Left cardiac atrium (tissue), 4 donors: ENCODE results near the gene KCNJ9. TPM values are rescaled to one million over a fixed set of nuclear protein-coding genes. Genes with fewer than 3 reads are reported as not detected.
A peak's percentile ranks its signal among the peaks of the same experiment; 100 is the strongest.

Experiments
- ATAC-seq, 2 donors: fragments of 200-7000 bp; cut with Tn5 transposase; one replicate each; pipeline ENCODE4 v1.9.1; 2020; ENCODE audit warnings: mild to moderate bottlenecking in 2 of 2, moderate library complexity in 2 of 2
- DNase-seq: peaks from one replicate; pipeline ENCODE4 v3.0.0-alpha.2; 2020
- intact Hi-C, 2 donors: fragments of 100-400 bp; cut with DNase I; formaldehyde crosslinking; loops; one replicate each; pipeline versions ENCODE4 v1.14.1 to v1.15.1; 2022 to 2023
- total RNA-seq, 2 donors: library from RNA; stranded (reverse); fragmentation: NEBNext Ultra II Directional; extraction: Animal tissue kit (Norgen Biotek cat#: 25700); gene quantifications; one replicate each; pipeline ENCODE4 v1.2.1, GENCODE V29; 2021
- donor health status: DM: no; HTN: yes; CAD: no.
- donor health status: DM: no; HTN: yes; CAD: no; lungs with severe emphysema.
- donor health status: DM: yes; HTN: yes; CAD: no.
- donor health status: Dilated cardiomyopathy.

KCNJ9 gene
- total RNA-seq, 2 donors from 2014 or later, result 0.06 TPM; not detected in 1

GRCh38 chr1:160083968-160084770 is 2.8 kb downstream of the KCNJ9 start:
- DNase-seq (peak; percentile 61), ATAC-seq (peak; percentile 42 to 67)
- intact Hi-C loops, result loop anchor here in 1 of 2 donors (10.0 kb wide), 1 partner anchor 291 kb away; no protein-coding TSS in a partner anchor

- no peak for DNase-seq
- intact Hi-C loops, result loop anchor here (5.0 to 10.0 kb wide), 2 partner anchors 207 to 290 kb away; no protein-coding TSS in a partner anchor
- no peak for ATAC-seq
These were observed 3.5 kb downstream of the KCNJ9 start for GRCh38 chr1:160084771-160085321.

GRCh38 chr1:160085686-160086455 is 4.5 kb downstream of the KCNJ9 start:
- intact Hi-C loops, result loop anchor here (5.0 to 10.0 kb wide), 2 partner anchors 206 to 289 kb away; no protein-coding TSS in a partner anchor
- peak; percentile 83 for DNase-seq
- peak; percentile 63 to 73 for ATAC-seq

DNA sequence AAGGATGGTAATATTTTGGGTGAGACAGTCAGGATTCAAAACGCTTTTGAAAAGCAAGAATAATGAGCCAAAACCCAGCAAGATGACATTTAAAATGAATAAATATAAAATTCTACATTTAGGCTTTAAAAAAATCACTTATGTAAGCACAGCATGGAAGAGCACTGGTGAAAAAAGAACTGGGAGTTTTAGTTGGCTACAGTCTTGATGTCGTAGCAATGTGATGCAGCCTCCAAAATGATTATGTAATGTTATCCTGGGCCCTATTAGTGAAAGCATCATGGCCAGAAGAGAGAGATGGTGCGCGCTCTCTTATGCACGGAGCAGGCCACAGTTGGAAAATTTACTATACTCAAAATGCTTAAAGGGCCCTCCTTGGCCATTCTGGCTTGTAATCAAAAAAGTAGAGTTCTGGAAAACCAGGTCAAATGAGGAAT is 5.1 kb downstream of the KCNJ9 start:
- no peak for DNase-seq
- intact Hi-C loops, result loop anchor here (5.0 to 10.0 kb wide), 2 partner anchors 206 to 288 kb away; no protein-coding TSS in a partner anchor
- peak; percentile 6 to 36 for ATAC-seq

DNA sequence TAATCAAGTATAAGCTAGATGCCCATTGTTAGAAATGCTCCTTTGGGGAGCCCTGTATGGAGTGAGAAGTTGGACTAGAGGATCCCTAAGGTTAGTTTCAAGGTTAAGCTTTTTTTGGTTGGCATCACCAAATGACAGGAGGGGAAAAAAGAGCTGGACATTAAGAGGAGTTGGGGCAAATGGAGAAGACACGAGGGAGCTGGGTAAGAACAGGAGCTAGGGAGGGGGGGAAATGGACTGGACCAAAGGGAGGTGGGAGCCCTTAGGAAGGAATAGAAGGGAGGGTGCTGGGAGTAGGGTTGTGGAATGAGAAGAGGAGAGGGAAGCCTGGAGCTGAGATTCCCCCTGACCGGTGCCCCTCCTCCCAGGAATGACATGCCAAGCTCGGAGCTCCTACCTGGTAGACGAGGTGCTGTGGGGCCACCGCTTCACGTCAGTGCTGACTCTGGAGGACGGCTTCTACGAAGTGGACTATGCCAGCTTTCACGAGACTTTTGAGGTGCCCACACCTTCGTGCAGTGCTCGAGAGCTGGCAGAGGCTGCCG is 5.9 kb downstream of the KCNJ9 start:
- ATAC-seq, result no peak
- intact Hi-C loops, result loop anchor here (5.0 to 10.0 kb wide), 2 partner anchors 205 to 288 kb away; no protein-coding TSS in a partner anchor
- DNase-seq, result no peak

- ATAC-seq (no peak), DNase-seq (no peak)
- intact Hi-C loops, result loop anchor here (5.0 to 10.0 kb wide), 3 partner anchors 165 to 285 kb away; no protein-coding TSS in a partner anchor
These were observed 8.5 kb downstream of the KCNJ9 start for GRCh38 chr1:160089883-160090282.

GRCh38 chr1:160090760-160091159 is 9.4 kb downstream of the KCNJ9 start:
- ATAC-seq (no peak), DNase-seq (no peak)
- intact Hi-C loops, result loop anchor here in 1 of 2 donors (10.0 kb wide), 1 partner anchor 164 kb away; no protein-coding TSS in a partner anchor

DNA sequence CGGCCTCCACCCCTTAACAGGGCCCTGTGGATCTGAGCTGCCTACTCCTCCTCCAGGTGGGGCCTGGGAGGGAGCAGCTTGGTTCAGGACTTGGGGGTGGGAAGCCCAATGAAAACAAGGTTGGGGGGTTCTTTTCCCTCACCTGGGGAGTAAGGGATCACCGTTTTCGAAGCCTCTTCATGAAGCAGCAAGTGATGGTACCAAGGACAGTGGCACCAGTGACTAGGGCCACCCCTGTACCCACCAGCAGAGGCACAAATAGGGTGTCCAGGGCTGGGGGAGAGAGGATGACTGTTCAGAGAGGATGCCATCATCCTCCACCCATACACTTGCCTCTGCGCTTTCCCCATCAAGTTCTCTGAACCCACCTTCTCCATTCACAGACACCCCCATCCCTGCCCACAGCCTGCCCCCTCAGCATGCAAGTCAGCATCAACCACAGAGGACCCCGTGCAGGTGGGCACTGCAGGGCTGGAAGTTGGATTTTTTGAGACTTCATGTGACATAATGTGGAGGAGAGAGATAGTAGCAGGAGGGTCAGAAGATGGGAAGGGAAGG is 10.4 kb downstream of the KCNJ9 start:
- DNase-seq, result no peak
- intact Hi-C loops, result loop anchor here in 1 of 2 donors (10.0 kb wide), 1 partner anchor 163 kb away; no protein-coding TSS in a partner anchor
- no peak for ATAC-seq

DNA sequence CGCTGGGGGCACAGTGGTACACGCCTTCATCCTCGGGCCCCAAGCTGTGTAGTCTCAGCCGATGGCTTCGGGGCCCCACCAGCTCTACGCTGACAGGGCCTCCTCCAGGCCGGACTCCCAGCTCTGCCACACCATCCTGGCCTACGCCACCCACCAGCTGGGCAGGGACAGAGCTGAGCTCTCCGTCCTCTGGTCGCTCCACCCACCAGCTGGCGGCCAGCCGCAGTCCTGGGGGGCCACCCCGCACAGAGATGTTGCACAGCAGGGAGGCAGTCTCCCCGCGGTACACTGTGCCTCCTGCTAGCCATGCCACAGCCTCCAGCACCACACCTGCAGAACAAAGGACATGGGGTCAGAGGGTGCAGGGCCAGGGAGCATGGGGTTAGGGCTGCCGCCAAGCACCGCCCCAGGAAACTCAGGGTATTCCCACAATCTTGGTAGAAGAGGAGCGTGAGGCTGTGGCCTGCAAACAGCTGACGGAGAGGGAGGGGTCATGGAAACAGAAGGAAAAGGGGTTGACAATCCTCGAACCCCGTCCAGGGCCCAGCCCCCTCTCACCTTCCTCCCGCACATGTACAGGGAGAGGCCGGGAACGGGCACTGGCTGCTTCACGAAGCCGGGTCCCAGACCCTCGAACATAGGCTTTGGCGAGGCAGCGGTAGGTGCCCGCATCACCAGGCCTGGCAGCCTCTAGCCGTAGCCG is 11.2 kb downstream of the KCNJ9 start:
- intact Hi-C loops, result loop anchor here in 1 of 2 donors (10.0 kb wide), 1 partner anchor 162 kb away; no protein-coding TSS in a partner anchor
- ATAC-seq (no peak), DNase-seq (no peak)

- ATAC-seq (no peak), DNase-seq (no peak)
- intact Hi-C loops, result loop anchor here in 1 of 2 donors (10.0 kb wide), 1 partner anchor 162 kb away; no protein-coding TSS in a partner anchor
These were observed 11.7 kb downstream of the KCNJ9 start for GRCh38 chr1:160093069-160093395.

DNA sequence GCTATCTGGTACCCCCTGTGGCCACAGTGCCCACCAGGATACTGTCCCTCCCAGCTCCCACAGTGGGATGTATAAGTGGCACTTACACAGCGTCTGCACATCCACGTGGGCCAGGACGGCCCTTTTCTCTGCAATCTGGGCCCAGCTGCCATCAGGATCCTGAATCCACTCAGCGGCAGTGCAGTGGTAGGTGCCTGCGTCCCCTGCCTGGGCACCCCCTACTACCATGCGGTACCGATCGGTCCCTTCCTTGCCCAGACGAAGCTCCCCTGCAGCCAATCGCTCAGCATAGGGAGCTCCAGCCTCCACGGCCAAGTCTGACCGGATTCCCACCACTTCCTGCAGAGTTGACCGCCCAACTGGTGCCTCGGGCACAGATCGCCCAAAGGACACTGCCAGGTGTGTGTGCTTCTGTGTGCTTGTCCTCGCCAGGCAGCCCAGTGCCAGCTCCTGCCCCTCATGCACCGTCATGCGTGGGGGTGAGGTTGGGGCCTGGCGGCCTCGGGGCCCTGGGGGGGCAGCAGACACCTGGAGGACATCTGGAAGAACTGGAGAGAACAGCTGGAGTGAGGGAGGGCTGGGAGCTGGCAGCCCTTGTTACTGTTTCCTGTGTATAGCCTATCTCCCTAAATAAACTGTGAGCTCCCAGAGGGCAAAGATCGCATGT is 12.4 kb downstream of the KCNJ9 start:
- intact Hi-C loops, result loop anchor here in 1 of 2 donors (10.0 kb wide), 1 partner anchor 161 kb away; no protein-coding TSS in a partner anchor

DNA sequence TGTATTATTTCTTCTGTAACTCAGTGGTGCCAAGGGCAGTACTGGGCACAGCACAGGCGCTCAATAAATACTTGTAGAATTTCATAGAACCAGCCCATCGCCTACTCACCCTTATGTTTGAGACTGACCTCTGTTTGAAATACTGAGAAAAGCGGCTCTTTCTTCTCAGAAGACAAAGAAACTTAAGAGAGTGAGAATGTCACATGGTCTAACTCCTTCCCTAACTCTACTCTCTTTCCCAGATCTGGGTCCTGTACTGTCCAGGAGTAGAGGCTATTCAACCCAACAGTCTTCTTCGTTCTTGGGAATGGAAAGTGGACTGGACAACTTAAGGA is 12.9 kb downstream of the KCNJ9 start:
- no peak for DNase-seq
- intact Hi-C loops, result loop anchor here in 1 of 2 donors (10.0 kb wide), 1 partner anchor 161 kb away; no protein-coding TSS in a partner anchor
- ATAC-seq, result no peak

More for the DNA sequence above, 12.4 kb downstream of the KCNJ9 start:
- no peak for ATAC-seq
- no peak for DNase-seq

DNA sequence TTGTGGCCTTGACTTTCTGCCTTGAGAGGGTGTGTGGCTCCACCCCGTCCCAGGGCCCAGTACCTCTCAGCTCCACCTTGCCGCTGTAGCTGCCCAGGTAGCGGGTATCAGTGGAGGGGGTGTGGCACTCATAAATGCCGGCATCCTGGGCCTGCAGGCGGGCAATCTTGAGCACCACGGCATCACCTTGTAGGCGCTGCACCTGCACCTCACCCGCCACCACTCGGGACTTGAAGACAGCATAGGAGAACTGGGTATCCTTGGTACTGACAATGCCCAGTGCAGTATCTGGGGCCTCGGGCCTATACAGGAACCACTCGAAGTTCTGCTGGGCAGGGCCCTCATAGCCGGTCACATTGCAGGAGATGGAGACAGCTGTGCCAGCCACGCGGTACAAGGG is 13.5 kb downstream of the KCNJ9 start:
- DNase-seq (no peak), ATAC-seq (no peak)
- intact Hi-C loops, result loop anchor here (5.0 to 10.0 kb wide), 2 partner anchors 160 to 247 kb away; partner anchors contain the start of genes COPA (in 1 of the 2) and NCSTN (in 1 of the 2)

DNA sequence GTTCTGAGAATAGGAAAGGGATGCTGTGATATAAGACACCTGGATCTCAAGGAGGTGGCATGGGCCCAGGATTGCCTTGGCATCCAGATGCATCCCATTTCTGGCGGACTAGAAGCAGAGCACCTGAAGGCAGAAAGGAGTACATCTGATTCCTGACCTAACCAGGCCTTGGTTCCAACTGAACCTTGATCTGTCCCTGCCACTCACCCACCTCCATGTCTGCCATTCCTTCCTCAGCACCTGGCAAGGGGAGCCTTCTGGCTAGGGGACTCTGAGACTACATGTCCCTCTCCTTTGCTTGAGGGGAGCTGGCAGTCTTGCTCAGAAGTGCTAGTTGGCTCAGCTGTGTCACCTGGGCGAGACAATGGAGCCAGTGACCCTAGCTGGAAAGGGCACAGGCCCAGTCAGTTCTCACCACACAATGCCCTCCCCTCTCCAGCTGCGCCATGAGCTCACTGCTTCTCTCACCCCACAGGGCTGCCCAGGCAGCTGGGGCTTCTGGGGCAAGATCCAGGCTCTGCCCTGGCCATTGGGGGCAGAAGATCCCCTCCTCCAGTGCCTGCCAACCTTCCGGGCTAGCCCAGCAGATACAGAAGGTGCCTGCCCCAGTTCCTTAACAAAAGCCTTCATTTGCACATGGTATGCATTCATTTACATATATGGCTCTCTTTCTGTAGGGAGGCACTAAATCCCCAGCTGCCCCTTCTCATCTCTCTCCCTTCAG is 14.2 kb downstream of the KCNJ9 start:
- ATAC-seq (no peak), DNase-seq (no peak)
- intact Hi-C loops, result loop anchor here (5.0 to 10.0 kb wide), 2 partner anchors 159 to 247 kb away; partner anchors contain the start of genes COPA (in 1 of the 2) and NCSTN (in 1 of the 2)

- DNase-seq (no peak), ATAC-seq (no peak)
- intact Hi-C loops, result loop anchor here (5.0 to 10.0 kb wide), 2 partner anchors 158 to 246 kb away; partner anchors contain the start of genes COPA (in 1 of the 2) and NCSTN (in 1 of the 2)
These were observed 15.2 kb downstream of the KCNJ9 start for GRCh38 chr1:160096274-160097116.
